ENCODE data around the gene CAPN10. TPM values are rescaled to one million over a fixed set of nuclear protein-coding genes. Genes with fewer than 3 reads are reported as not detected.

CAPN10 gene
- total RNA-seq, 1 experiment from 2014 or later: 47.4 TPM

DNA sequence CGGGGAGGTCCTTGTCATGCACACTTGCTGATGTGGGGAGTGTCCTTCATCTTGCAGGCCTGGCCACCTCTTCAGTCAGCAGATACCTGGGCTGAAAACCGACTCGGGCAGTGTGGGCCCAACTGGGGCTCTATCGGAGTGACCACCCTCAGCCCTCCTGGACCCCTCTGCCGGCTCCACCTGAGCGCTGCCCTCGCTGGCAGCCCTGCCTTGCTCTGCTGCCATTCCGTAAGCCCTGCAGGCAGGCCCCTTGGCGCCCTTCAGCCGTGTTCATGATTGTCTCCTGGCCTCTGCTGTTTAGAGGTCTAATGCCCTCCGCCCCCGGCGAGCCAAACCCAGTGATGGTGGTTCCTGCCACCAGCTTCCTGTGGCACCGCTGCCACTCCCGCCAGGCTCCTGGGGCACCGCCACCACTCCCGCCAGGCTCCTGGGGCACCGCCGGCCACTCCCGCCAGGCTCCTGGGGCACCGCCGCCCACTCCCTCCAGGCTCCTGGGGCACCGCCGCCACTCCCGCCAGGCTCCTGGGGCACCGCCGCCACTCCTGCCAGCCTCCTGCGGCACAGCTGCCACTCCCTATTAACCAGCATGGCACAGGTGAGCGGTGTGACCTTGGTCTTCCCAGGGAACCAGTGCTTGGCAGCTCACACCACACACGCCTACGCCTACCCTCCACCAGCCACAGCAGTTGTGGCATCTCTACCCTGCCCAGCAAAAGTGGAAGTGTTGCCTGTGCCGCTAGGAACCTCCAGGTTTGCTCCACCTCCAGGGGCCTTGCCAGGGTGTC is 15.9 kb downstream of the CAPN10 start:
- TF ChIP-seq, protein P1, sequence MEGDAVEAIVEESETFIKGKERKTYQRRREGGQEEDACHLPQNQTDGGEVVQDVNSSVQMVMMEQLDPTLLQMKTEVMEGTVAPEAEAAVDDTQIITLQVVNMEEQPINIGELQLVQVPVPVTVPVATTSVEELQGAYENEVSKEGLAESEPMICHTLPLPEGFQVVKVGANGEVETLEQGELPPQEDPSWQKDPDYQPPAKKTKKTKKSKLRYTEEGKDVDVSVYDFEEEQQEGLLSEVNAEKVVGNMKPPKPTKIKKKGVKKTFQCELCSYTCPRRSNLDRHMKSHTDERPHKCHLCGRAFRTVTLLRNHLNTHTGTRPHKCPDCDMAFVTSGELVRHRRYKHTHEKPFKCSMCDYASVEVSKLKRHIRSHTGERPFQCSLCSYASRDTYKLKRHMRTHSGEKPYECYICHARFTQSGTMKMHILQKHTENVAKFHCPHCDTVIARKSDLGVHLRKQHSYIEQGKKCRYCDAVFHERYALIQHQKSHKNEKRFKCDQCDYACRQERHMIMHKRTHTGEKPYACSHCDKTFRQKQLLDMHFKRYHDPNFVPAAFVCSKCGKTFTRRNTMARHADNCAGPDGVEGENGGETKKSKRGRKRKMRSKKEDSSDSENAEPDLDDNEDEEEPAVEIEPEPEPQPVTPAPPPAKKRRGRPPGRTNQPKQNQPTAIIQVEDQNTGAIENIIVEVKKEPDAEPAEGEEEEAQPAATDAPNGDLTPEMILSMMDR (conservative IDR thresholded peaks at IDR 0.05): no peak
- Histone ChIP-seq H3K4me1 (ENCODE audit: insufficient read depth, low read length) (no peaks in the 10 kb centered on the region), H4K20me1 (ENCODE audit: control insufficient read depth, insufficient read depth, insufficient read length) (no peaks in the 10 kb centered on the region), H2AK5ac (ENCODE audit: insufficient read length, low read length) (no peak overlapping the region), H3K79me2 (ENCODE audit: insufficient read depth, low read length) (no peaks in the 10 kb centered on the region), H3K9ac (ENCODE audit: extremely low read depth, insufficient read length, low read length) (no peak overlapping the region), H3K4me2 (ENCODE audit: insufficient read depth, insufficient read length, low read length) (no peak overlapping the region), H2BK15ac (ENCODE audit: low read depth, low read length) (no peak overlapping the region), H4K5ac (ENCODE audit: insufficient read length, low read depth, low read length) (no peak overlapping the region), H3K4ac (ENCODE audit: low read depth, low read length) (no peak overlapping the region), H2BK20ac (ENCODE audit: low read depth, low read length, poor library complexity, severe bottlenecking) (no peak overlapping the region), H3K23me2 (ENCODE audit: insufficient read length, low read depth, low read length, poor library complexity, severe bottlenecking) (no peaks in the 10 kb centered on the region), H2BK5ac (ENCODE audit: insufficient read length, low read length) (no peak overlapping the region), H3K56ac (ENCODE audit: insufficient read length, low read depth, low read length) (no peak overlapping the region), H3K18ac (ENCODE audit: insufficient read length, low read depth, low read length) (no peak overlapping the region), H4K91ac (ENCODE audit: insufficient read length, low read depth, low read length) (no peak overlapping the region), H2AFZ (ENCODE audit: low read length) (no peak overlapping the region), H3K23ac (ENCODE audit: insufficient read length, low read depth, low read length) (no peak overlapping the region), H3K27me3 (ENCODE audit: insufficient read depth, low read length) (no peaks in the 10 kb centered on the region), H2BK12ac (ENCODE audit: insufficient read length, low read depth, low read length) (no peak overlapping the region), H3K27ac (ENCODE audit: insufficient read length, low read depth, low read length) (no peak overlapping the region), H3K14ac (ENCODE audit: insufficient read depth, low read length) (no peak overlapping the region), H2BK120ac (ENCODE audit: low read depth, low read length, poor library complexity, severe bottlenecking) (no peak overlapping the region), H4K8ac (replicated peaks; ENCODE audit: insufficient read length, low read depth, low read length) (no peak overlapping the region), H3T11ph (ENCODE audit: low read length) (no peak overlapping the region), H3K79me1 (ENCODE audit: insufficient read depth, low read depth, low read length, poor library complexity, severe bottlenecking) (no peaks in the 10 kb centered on the region), H3K9me3 (ENCODE audit: control insufficient read depth, low read depth, low read length) (no peaks in the 10 kb centered on the region)
- Mint-ChIP-seq H3K27ac (no peak overlapping the region), H3K9me3 (no peaks in the 10 kb centered on the region), H3K36me3 (ENCODE audit: insufficient read depth in 1 of 3, low read depth in 3 of 3) (peaks cover 0 to 7% (median 0%) of the 10 kb centered on the region in 3 experiments; a peak in 2 of 7 replicates), H3K27me3 (ENCODE audit: low read depth) (peaks cover 4% of the 10 kb centered on the region), H3K4me1 (no peaks in the 10 kb centered on the region; a peak in 1 of 4 replicates), H3K4me3 (no peak overlapping the region)
- no CpG with 5 or more reads among the region's 32 CpGs for WGBS (ENCODE audit: extremely low coverage, insufficient read length, low lambda C conversion rate)
- no peak for DNase-seq
